K562 (cell line): ENCODE results near the gene SPHK1. TPM values are rescaled to one million over a fixed set of nuclear protein-coding genes. Genes with fewer than 3 reads are reported as not detected.
A peak's percentile ranks its signal among the peaks of the same experiment; 100 is the strongest.

Source experiments
- BMI1 ChIP-seq: fragments of 150-350 bp; IDR thresholded peaks from 2 replicates; pipeline ENCODE4 v1.6.1; 2014; ENCODE audit warnings: low read length
- GTF2B ChIP-seq: IDR thresholded peaks from 2 replicates; pipeline ENCODE4 v1.6.1; 2011; ENCODE audit not compliant: insufficient read length; ENCODE audit errors: extremely low read depth
- HMGN3 ChIP-seq: IDR thresholded peaks from 2 replicates; pipeline ENCODE4 v1.6.1; 2011; ENCODE audit warnings: borderline replicate concordance, low read depth, mild to moderate bottlenecking, mixed read lengths, low read length; ENCODE audit not compliant: insufficient read length; ENCODE audit errors: extremely low read depth
- ID3 ChIP-seq, 2 experiments: fragments of 250-450 bp in 1 of 2; fragments of 450-650 bp in 1 of 2; sonication (Bioruptor Pico) in 1 of 2; IDR thresholded peaks; 2 replicates each; pipeline versions ENCODE4 v1.6.1 to v1.8.0; 2016 to 2021; ENCODE audit warnings: mild to moderate bottlenecking in 2 of 2, moderate library complexity in 2 of 2, missing compliant biosample characterization in 1 of 2, missing genetic modification characterization in 1 of 2
- MITF ChIP-seq: IDR thresholded peaks from 2 replicates; pipeline ENCODE4 v1.6.1; 2014; ENCODE audit warnings: antibody characterized with exemption
- NCOA4 ChIP-seq: fragments of 450-650 bp; IDR thresholded peaks from 2 replicates; pipeline ENCODE4 v1.6.1; 2018; ENCODE audit warnings: mild to moderate bottlenecking; ENCODE audit not compliant: partially characterized antibody
- NFE2L1 ChIP-seq: fragments of 450-650 bp; IDR thresholded peaks from 2 replicates; pipeline ENCODE4 v1.6.1; 2016; ENCODE audit warnings: missing genetic modification characterization, low read depth, mild to moderate bottlenecking, missing compliant biosample characterization, moderate library complexity, borderline replicate concordance
- RBFOX2 ChIP-seq: fragments of 200-400 bp; formaldehyde crosslinking; IDR thresholded peaks from 2 replicates; pipeline ENCODE4 v1.6.1; 2017; ENCODE audit warnings: low read depth, mild to moderate bottlenecking, low read length, moderate library complexity
- THAP12 ChIP-seq: fragments of 250-450 bp; sonication (Bioruptor Pico); IDR thresholded peaks from 2 replicates; pipeline ENCODE4 v1.9.0; 2021; ENCODE audit warnings: mild to moderate bottlenecking, inconsistent platforms
- TSHZ1 ChIP-seq: fragments of 250-450 bp; sonication (Bioruptor Pico); IDR thresholded peaks from 2 replicates; pipeline ENCODE4 v1.4.0; 2020; ENCODE audit warnings: mild to moderate bottlenecking, moderate library complexity
- UBTF ChIP-seq, 2 experiments: IDR thresholded peaks; 2 replicates each; pipeline ENCODE4 v1.6.1; 2012; ENCODE audit warnings: improper control_type of control experiment in 2 of 2, low read depth in 2 of 2, low read length in 2 of 2, borderline replicate concordance in 1 of 2
- ZNF174 ChIP-seq: fragments of 250-450 bp; sonication (Bioruptor Pico); IDR thresholded peaks from 2 replicates; pipeline ENCODE4 v1.4.0; 2020; ENCODE audit warnings: mild to moderate bottlenecking
- polyA plus RNA-seq, 8 experiments: library from polyadenylated mRNA; depleted of rRNA in 4 of 8; stranded (reverse) in 5 of 8; unstranded in 3 of 8; fragments of >200 nt; fragmentation: Nextera tagmentation in 2 of 8; fragmentation: Illumina TruSeq in 1 of 8; extraction: Ambion mirVana in 2 of 8; extraction: Trizol in 1 of 8; gene quantifications; 2 replicates each; pipeline versions ENCODE4 v1.2.1 to v1.2.3, GENCODE V29; 2011 to 2014; ENCODE audit warnings: inconsistent platforms in 1 of 8, missing spikeins in 1 of 8
- total RNA-seq, 7 experiments: library from RNA; depleted of rRNA in 6 of 7; stranded (reverse); fragments of >200 nt in 6 of 7; fragmentation: Illumina TruSeq in 2 of 7; extraction: Trizol in 2 of 7; gene quantifications; 2 replicates each; pipeline versions ENCODE4 v1.2.1 to v1.2.3, GENCODE V29; 2011 to 2021; ENCODE audit warnings: low replicate concordance in 1 of 7

Gene SPHK1
- total and polyA plus RNA-seq, 9 of the 15 experiments (the other 6 are each of a cell fraction or from before 2014, with no cell fraction given), result 0.21 to 60.3 (median 14.5) TPM

GRCh38 chr17:76405967-76406647, 21.7 kb downstream of the SPHK1 start (continued):
- TF ChIP-seq UBTF (IDR thresholded peaks at IDR 0.05; ENCODE audit: borderline replicate concordance in 1 of 2, low read depth in 2 of 2, low read length in 2 of 2) (0 out of 4 replicates have a peak, but pooled peaks have one; percentile 9 to 46), TSHZ1 (CRISPR knock-in tag) (peak; percentile 70), MITF (peak; percentile 99), NFE2L1 (no peak), BMI1 (no peak), THAP12 (no peak), ZNF174 (CRISPR knock-in tag) (no peak), ID3 (CRISPR knock-in tag; IDR thresholded peaks at IDR 0.05) (no peak), ID3 (tag; IDR thresholded peaks at IDR 0.05) (peak; percentile 97), NCOA4 (no peak), HMGN3 (peak; percentile 100), GTF2B (no peak), RBFOX2 (peak; percentile 40; the same call in 1 of the 2 replicates)
